ENCODE results near the gene IGFBP1. TPM values are rescaled to one million over a fixed set of nuclear protein-coding genes. Genes with fewer than 3 reads are reported as not detected.
"Not testable (repeated sequence)": the region's sequence is repeated elsewhere in the genome, so short reads cannot be mapped to it uniquely, and the experiment has no call there.

Gene IGFBP1
- total and polyA plus RNA-seq, 9 of the 15 experiments (the other 6 are each of a cell fraction or from before 2014, with no cell fraction given), result not detected

DNA sequence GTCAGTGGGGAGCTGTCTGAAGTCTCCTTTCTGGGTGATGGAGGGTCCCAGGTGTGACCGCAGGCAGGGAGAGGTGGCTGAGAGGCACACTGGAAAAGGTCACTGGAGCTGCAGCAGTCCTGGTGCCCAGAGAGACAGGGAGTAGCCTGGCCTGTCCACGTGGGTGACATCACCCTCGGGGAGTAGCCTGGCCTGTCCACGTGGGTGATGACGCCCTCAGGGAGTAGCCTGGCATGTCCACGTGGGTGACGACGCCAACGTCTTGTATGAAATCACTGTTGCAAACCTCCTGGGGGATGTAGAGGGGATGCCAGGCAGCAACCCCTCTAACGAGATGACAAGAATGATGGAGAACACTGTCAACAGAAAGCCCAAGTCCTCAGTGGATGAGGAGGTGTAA lies 35.3 kb upstream of the IGFBP1 start:
- H3K27me3 ChIP-seq (ENCODE audit: control insufficient read depth in 2 of 2, insufficient read depth in 2 of 2, low read length in 2 of 2); DNase-seq (ENCODE audit: extremely low read depth in 1 of 4, low spot score in 3 of 4); CTCF ChIA-PET (ENCODE audit: low intra/inter-chr PET ratio); H3K9me1 ChIP-seq (ENCODE audit: control insufficient read depth, insufficient read depth, low read length); H3K27ac ChIP-seq (ENCODE audit: extremely low read depth, low read depth, low read length); H2AFZ ChIP-seq (ENCODE audit: low read depth, low read length); H4K20me1 ChIP-seq (replicated peaks; ENCODE audit: control insufficient read depth, insufficient read depth, low read length); H3K4me3 ChIP-seq; H3K4me1 ChIP-seq (replicated peaks in 1 of 2; ENCODE audit: control insufficient read depth in 2 of 2, insufficient read depth in 2 of 2, low read length in 2 of 2); H3K9ac ChIP-seq (ENCODE audit: insufficient read depth in 1 of 2, low read depth in 2 of 2, low read length in 2 of 2); H3K79me2 ChIP-seq (ENCODE audit: control insufficient read depth, insufficient read depth, low read length); FAIRE-seq; BruUV-seq (replicated peaks); H3K4me2 ChIP-seq (ENCODE audit: insufficient read depth, low read length); POLR2A ChIA-PET; H3K36me3 ChIP-seq (ENCODE audit: control insufficient read depth, insufficient read depth, low read length); H3K9me3 ChIP-seq (replicated peaks; ENCODE audit: control insufficient read depth, insufficient read depth, low read depth, low read length): not testable (repeated sequence)
- TF ChIP-seq, protein P1, sequence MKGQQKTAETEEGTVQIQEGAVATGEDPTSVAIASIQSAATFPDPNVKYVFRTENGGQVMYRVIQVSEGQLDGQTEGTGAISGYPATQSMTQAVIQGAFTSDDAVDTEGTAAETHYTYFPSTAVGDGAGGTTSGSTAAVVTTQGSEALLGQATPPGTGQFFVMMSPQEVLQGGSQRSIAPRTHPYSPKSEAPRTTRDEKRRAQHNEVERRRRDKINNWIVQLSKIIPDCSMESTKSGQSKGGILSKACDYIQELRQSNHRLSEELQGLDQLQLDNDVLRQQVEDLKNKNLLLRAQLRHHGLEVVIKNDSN (CRISPR knock-in tag; IDR thresholded peaks at IDR 0.05), result peak; percentile 40; the same call in 1 of the 2 replicates
- TF ChIP-seq CREM (IDR thresholded peaks at IDR 0.05; ENCODE audit: low read depth), result peak; percentile 32; the same call in 1 of the 2 replicates
- ATAC-seq, result peak; percentile 84
- in situ Hi-C loops (cut with MboI) (loop anchor here (25.0 kb wide), 1 partner anchor 691 kb away; the partner anchor contains the start of gene RAMP3), intact Hi-C loops (cut with micrococcal nuclease) (loop anchor here (5.0 to 10.0 kb wide), 2 partner anchors 448 to 701 kb away; no protein-coding TSS in a partner anchor)
- WGBS (ENCODE audit: insufficient coverage, low coverage, missing lambda C conversion rate), result 0% methylated on average over 8 of the region's 10 CpGs

DNA sequence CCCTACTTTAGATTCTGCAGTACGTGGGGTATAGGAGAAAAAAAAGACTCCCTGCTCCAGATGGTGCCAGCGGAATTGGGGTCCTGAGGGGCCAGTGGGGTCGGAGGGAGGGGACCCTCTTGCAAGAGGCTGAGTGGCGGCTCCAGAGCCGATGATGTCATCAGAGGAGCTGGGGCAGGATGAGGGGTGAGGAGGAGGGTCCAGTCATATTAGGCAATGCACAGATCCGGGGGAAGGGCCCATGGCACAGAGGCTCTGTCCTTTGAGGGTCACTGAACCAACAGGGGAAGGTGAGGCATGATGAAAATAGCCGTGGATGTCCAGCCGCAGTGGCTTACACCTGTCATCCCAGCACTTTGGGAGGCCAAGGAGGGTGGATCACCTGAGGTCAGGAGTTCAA lies 34.8 kb upstream of the IGFBP1 start:
- BruUV-seq (replicated peaks); H3K9me1 ChIP-seq (ENCODE audit: control insufficient read depth, insufficient read depth, low read length); H2AFZ ChIP-seq (ENCODE audit: low read depth, low read length); H3K4me2 ChIP-seq (ENCODE audit: insufficient read depth, low read length); H4K20me1 ChIP-seq (replicated peaks; ENCODE audit: control insufficient read depth, insufficient read depth, low read length); H3K9ac ChIP-seq (ENCODE audit: insufficient read depth in 1 of 2, low read depth in 2 of 2, low read length in 2 of 2); ATAC-seq; H3K4me3 ChIP-seq; H3K79me2 ChIP-seq (ENCODE audit: control insufficient read depth, insufficient read depth, low read length); POLR2A ChIA-PET; H3K36me3 ChIP-seq (ENCODE audit: control insufficient read depth, insufficient read depth, low read length); FAIRE-seq; DNase-seq (ENCODE audit: extremely low read depth in 1 of 4, low spot score in 3 of 4); H3K4me1 ChIP-seq (replicated peaks in 1 of 2; ENCODE audit: control insufficient read depth in 2 of 2, insufficient read depth in 2 of 2, low read length in 2 of 2); H3K27me3 ChIP-seq (ENCODE audit: control insufficient read depth in 2 of 2, insufficient read depth in 2 of 2, low read length in 2 of 2); H3K27ac ChIP-seq (ENCODE audit: extremely low read depth, low read depth, low read length); H3K9me3 ChIP-seq (replicated peaks; ENCODE audit: control insufficient read depth, insufficient read depth, low read depth, low read length): not testable (repeated sequence)
- CTCF ChIA-PET (ENCODE audit: low intra/inter-chr PET ratio), result interaction anchor here (0.7 to 1.4 kb wide), 3 partner anchors 190 to 772 kb away, joined by 5 to 14 read pairs (median 8); no protein-coding TSS in a partner anchor
- WGBS (ENCODE audit: insufficient coverage, low coverage, missing lambda C conversion rate), result 3% methylated on average over 8 of the region's 8 CpGs
- TF ChIP-seq, protein P2, sequence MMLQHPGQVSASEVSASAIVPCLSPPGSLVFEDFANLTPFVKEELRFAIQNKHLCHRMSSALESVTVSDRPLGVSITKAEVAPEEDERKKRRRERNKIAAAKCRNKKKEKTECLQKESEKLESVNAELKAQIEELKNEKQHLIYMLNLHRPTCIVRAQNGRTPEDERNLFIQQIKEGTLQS (IDR thresholded peaks at IDR 0.05), result peak; percentile 21; the same call in 1 of the 2 replicates
- TF ChIP-seq, protein P2 (CRISPR knock-in tag; conservative IDR thresholded peaks at IDR 0.05), result not testable (repeated sequence)
- intact Hi-C loops (cut with micrococcal nuclease) (loop anchor here (5.0 to 10.0 kb wide), 2 partner anchors 449 to 701 kb away; no protein-coding TSS in a partner anchor), in situ Hi-C loops (cut with MboI) (loop anchor here (25.0 kb wide), 1 partner anchor 691 kb away; the partner anchor contains the start of gene RAMP3)

DNA sequence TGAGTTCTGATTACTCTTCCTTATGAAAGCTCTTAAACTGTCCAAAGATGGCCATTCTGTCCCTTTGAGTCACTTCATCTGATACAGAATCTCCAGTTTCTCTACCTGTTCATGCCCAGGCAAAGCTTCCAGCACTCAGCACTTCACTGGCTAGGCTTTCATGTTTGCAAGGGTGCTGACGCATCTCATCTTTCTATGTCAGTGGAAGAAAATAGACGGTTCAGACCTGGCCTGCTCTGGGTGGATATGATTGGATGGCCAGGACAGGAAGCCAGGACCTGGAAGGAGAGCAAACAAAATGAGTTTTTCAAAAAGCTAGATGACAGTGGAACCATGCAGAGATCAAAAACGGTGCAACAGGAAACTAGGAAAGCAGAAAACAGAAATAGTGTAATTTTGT lies 32.6 kb upstream of the IGFBP1 start:
- ATAC-seq; BruUV-seq (replicated peaks); H4K20me1 ChIP-seq (replicated peaks; ENCODE audit: control insufficient read depth, insufficient read depth, low read length); H3K27ac ChIP-seq (ENCODE audit: extremely low read depth, low read depth, low read length); DNase-seq (ENCODE audit: extremely low read depth in 1 of 4, low spot score in 3 of 4); CTCF ChIA-PET (ENCODE audit: low intra/inter-chr PET ratio); H3K4me1 ChIP-seq (replicated peaks in 1 of 2; ENCODE audit: control insufficient read depth in 2 of 2, insufficient read depth in 2 of 2, low read length in 2 of 2); H3K9ac ChIP-seq (ENCODE audit: insufficient read depth in 1 of 2, low read depth in 2 of 2, low read length in 2 of 2); H3K4me3 ChIP-seq; H3K36me3 ChIP-seq (ENCODE audit: control insufficient read depth, insufficient read depth, low read length); POLR2A ChIA-PET; H3K27me3 ChIP-seq (ENCODE audit: control insufficient read depth in 2 of 2, insufficient read depth in 2 of 2, low read length in 2 of 2); H3K9me3 ChIP-seq (replicated peaks; ENCODE audit: control insufficient read depth, insufficient read depth, low read depth, low read length); H2AFZ ChIP-seq (ENCODE audit: low read depth, low read length); H3K79me2 ChIP-seq (ENCODE audit: control insufficient read depth, insufficient read depth, low read length); H3K9me1 ChIP-seq (ENCODE audit: control insufficient read depth, insufficient read depth, low read length); FAIRE-seq; H3K4me2 ChIP-seq (ENCODE audit: insufficient read depth, low read length): not testable (repeated sequence)
- in situ Hi-C loops (cut with MboI), result loop anchor here (25.0 kb wide), 1 partner anchor 693 kb away; the partner anchor contains the start of gene RAMP3
- WGBS (ENCODE audit: insufficient coverage, low coverage, missing lambda C conversion rate), result 0% methylated on average over 3 of the region's 3 CpGs
- intact Hi-C loops (cut with micrococcal nuclease), result loop anchor here (10.0 kb wide), 1 partner anchor 451 kb away; no protein-coding TSS in a partner anchor

All from K562 (cell line).